HT-29 (cell line): Measurements from ENCODE around the gene ZSWIM7. TPM values are rescaled to one million over a fixed set of nuclear protein-coding genes. Genes with fewer than 3 reads are reported as not detected.
"Not testable (repeated sequence)": the region's sequence is repeated elsewhere in the genome, so short reads cannot be mapped to it uniquely, and the experiment has no call there.

Experiments
- DNase-seq: peaks from one replicate; pipeline ENCODE4 v3.0.0-alpha.2; 2015; ENCODE audit warnings: low spot score
- total RNA-seq: library from RNA; depleted of rRNA; stranded (reverse); fragments of >200 nt; shearing (Covaris generic); gene quantifications from 2 replicates; pipeline ENCODE4 v1.2.3, GENCODE V29; 2014

ZSWIM7 gene
- total RNA-seq, 1 experiment from 2014 or later: 20.3 TPM

DNA sequence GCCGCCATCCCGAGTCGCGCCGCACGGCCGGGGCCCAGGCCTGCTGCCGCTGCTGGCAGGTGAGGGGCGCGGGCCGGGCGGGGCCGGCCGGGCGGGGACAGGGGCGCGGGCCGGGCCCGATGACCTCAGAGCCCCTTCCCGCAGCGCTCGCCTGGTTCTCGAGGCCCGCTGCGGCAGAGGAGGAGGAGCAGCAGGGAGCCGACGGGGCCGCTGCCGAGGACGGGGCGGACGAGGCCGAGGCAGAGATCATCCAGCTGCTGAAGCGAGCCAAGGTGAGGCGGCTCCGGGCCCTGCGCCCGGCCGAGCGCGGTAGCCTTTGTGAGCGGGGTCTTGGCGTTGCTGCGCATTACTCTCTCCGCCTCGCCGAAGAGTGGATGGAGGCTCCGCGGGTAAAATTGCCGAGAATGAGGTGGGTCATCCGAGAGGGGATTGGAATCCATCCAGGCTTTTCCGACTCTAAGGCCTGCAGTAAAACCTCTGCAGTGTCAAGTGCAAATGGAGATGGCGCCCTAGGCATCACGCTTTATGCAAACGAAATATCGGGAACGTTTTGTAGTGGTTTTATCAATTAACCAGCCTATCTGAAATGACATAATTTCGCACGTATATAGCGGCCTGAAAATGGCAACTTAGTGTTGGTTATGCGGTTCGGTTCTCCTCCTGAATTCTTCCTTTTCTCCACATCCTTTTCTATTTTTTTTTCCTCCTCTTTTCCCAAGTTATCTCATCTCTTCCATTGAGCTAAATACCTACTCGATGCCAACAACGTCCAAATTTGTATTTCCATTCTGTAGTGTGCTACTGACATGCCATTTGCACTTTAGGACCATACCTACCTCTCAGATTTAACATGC lies 697 bp upstream of the ZSWIM7 start:
- DNase-seq: peak; percentile 22

DNA sequence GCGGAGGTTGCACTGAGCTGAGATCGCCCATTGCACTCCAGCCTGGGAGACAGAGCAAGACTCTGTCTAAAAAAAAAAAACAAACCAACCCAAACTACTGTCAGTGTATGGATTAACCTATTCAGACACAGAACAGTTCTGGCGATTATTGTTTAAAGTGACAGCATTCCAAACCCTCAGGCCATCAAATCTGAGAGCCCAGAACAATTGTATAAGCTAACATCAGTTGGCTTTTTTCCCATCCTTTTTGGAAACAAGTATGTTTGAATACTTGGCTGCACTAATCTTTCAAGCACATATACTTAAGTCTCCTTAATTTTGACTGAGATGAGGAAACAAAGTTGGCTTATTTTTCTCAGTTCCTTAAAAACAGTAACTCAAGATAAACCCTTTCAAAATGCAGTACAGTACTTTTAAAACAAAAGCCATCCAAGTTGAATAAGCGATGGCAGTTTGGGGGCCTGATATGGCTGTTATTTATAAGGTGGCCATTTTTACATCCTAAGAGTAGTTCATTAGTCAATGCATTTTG lies 1.4 kb downstream of the ZSWIM7 start:
- no peak for DNase-seq

DNA sequence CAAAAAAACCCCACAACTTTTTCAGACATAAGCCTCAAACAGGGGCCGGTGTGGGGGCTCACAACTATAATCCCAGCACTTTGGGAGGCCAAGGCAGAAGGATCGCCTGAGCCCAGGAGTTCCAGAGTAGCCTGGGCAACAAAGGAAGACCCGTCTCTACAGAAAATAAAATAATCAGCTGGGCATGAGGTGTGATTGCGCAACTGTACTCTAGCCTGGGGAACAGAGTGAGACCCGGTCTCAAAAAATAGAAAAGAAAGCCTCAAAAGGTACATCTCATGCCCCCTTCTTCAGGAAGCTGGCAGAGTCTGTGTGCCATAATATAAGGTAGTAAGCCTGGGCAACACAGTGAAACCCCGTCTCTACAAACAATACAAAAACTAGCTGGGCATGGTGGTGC lies 3.2 kb downstream of the ZSWIM7 start:
- no peak for DNase-seq

DNA sequence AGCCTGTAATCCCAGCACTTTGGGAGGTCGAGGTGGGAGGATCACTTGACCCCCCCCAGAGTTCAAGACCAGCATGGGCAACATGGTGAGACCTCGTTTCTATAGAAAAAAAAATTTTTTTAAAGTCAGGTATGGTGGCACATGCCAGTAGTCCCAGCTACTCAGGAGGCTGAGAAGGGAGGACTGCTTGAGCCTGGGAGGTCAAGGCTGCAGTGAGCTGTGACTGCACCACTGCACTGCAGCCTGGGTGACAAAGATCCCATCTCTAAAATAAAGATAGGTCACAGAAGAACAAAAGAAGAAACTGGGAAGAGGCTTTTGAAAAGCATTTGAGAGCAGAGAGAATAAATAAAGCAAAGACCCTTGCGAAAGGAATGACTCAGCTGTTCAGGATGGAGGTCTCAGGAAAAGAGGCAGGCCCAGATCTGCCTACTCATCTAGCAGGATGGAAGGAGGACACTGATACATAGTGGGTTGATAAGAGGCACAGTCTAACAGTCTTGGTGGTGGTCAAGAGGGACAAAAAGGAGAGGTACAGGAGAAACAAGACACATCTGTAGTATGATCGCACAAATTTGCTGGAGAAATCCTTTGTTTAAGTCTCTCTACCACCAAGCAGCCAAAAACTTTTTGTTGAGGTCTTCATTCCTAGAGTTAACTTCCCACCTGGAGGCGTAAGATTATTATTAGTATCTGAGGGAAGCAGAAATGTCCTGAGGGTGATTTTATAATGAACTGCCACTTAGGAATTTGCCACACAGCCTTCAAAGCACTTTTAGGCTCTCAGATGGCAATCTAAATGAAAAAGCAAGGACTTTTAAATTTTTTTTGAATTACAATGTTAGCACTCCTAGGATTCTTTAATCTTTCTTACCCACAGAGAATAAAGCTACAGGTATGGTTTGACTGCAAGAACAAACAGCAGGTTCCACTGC lies 17.6 kb downstream of the ZSWIM7 start:
- DNase-seq: no peak

DNA sequence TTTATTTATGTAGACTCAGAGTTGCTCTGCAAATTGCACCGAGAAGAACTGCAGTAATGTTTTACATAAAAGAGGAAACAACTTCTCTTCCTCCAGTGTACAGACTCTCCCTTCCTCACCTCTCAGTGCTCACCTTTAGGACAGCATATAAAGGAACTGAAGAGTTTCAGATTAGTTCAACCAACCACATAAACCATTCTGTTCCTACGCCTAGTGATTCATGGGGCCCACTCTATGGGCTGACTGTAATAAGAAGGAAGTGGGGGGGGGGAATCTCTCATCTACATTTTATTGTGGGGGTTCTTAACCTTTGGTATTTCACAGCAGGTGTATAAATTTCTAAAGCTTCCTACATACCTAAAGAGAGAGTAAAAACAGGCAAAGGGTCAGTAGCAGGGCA lies 18.3 kb downstream of the ZSWIM7 start:
- DNase-seq: no peak

DNA sequence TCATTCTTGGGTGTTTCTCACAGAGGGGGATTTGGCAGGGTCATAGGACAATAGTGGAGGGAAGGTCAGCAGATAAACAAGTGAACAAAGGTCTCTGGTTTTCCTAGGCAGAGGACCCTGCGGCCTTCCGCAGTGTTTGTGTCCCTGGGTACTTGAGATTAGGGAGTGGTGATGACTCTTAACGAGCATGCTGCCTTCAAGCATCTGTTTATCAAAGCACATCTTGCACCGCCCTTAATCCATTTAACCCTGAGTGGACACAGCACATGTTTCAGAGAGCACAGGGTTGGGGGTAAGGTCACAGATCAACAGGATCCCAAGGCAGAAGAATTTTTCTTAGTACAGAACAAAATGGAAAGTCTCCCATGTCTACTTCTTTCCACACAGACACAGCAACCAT lies 20.5 kb downstream of the ZSWIM7 start:
- not testable (repeated sequence) for DNase-seq

DNA sequence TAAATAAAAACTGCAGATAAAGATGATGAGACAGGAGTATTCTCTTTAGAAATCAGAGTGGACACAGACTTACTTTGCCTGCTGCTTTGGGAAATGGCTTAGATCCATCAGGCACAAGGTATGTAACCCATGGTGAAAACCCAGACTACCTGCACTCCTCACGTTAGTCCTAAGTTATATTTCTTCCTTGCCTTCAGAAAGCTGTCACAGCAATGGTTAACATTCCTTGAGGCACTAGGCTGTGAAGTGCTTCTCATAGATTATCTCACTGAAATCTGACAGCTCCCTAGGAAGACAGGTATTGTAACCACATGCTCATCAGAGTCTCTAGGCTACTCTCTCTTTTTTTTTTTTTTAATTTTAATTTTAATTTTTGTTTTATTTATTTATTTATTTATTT lies 20.9 kb downstream of the ZSWIM7 start:
- DNase-seq: no peak

DNA sequence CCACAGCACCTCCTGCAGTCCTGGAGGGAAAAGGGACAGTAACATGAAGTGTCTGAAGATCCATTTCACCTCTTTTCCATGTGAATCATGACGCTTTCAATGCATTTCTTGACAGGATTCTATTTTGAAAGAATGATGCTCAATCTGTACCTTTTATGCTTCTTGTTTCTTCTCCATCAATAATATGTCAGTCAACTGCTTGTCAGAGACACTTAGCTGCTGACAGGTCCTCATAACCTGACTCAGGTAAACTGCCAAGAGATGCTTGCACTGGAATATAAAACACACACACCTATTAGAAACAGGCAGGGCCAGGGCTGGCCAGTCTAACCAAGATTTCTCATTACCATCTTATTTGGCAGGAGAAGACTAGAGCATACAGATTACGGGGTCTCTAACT lies 21.6 kb downstream of the ZSWIM7 start:
- no peak for DNase-seq

DNA sequence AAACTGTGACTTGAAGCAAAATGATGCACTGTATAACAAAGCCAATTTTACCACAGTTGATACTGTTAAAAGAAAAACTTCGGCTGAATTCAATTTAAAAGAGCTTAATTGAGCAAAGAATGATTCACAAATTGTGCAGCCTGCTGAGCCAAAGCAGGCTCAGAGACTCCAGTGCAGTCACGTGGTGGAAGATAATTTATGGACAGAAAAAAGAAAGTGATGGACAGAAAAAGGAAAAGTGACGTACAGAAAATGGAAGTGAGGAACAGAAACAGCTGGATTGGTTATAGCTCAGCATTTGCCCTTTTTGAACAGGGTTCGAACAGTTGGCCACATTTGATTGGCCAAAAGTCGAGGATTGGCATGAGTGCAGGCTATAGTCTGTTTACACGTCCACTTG lies 25.7 kb downstream of the ZSWIM7 start:
- no peak for DNase-seq

DNA sequence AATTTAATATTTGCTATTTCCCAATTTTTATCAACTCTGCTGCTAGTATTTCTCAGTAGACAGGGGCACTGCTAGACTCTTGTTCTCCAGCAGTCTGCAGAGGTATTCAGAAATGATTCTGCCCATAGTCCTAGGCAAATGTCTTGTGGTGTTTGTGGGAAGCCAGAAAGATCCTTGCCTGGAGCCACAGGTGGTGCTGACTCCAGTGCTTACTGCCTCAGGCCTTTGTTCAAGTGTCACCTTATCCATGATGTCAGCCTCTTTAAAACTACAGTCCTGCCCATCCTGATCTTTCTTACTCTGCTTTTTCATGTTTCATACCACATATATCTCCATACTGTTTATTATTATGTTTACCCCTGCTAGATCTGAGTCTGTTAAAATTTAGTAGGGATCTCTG lies 26.5 kb downstream of the ZSWIM7 start:
- DNase-seq: no peak

DNA sequence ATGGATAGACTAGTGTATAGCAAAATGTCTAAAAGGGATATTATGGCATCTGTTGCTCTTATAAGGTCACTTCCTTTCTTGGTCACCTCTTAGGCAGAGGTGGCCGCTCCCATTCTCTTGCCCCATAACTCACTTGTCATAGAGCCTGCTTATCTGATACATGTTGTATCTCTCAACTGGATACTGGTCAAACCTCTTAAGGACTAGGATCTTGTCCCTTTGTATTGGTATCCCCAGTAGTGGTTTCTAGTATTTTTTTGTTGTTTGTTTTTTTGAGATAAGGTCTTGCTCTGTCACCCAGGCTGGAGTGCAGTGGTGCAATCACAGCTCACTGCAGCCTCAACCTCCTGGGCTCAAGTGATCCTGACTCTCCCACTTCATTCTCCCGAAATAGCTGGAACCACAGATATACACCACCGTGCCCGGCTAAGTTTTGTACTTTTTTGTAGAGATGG lies 27.0 kb downstream of the ZSWIM7 start:
- no peak for DNase-seq

DNA sequence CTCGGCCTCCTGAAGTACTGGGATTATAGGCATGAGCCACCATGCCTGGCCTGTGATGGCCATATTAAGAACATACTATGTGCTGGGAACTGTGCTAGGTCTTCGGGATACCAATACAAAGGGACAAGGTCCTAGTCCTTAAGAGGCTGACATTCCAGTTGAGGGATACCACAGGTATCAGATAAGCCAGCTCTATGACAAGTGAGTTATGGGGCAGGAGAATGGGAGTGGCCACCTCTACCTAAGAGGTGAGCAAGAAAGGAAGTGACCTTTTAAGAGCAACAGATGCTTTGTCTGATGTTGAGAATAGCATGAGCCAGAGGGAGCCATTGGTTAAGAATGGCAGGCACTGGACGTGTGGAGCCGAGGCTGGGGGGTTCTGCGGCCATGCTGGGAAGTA lies 27.6 kb downstream of the ZSWIM7 start:
- no peak for DNase-seq

DNA sequence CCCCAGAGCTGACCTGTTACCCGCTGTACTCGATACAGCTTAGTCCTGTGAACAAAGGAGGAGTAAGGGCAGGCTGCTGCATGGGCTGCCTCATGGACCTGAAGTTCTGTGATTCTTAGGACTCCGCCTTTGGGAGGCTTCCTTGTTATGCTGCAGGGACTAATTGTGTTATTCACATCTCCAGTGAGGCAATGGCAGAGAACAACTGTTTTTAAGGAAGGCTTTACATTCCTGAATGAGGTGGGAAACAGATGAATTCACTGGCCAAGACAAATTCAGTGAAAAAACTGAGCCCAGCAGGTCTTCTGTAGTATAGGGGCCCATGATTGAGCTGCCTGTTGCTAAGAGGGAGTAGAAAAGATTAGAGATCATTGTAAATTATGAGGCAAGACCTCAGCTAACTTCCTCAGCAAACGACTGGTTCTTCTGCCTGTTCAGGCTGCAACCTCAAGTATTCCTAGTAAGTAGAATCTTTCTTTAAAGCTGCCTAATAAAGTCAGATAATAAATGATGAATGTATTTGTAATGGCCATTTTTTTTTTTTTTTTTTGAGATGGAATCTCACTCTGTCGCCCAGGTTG lies 28.3 kb downstream of the ZSWIM7 start:
- peak; percentile 40 for DNase-seq

DNA sequence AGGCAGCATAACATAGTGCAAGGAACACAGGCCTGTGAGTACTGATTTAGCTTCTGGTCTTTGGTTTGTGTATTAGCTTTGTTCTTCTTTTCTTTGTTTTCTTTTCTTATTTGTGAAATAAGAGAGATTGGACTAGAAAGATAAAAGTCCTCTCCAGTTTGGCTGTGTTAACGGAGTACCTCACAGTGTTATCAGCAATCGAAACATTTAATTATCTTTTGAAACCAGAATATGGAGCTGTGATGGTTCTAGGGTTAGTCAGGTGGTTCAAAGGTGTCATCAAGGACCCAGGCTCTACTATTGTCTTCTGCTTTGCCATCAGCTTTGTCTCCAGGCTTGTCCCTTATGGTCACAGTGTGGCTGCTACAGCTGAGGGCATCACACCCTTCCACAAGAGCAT lies 29.0 kb downstream of the ZSWIM7 start:
- DNase-seq: no peak

DNA sequence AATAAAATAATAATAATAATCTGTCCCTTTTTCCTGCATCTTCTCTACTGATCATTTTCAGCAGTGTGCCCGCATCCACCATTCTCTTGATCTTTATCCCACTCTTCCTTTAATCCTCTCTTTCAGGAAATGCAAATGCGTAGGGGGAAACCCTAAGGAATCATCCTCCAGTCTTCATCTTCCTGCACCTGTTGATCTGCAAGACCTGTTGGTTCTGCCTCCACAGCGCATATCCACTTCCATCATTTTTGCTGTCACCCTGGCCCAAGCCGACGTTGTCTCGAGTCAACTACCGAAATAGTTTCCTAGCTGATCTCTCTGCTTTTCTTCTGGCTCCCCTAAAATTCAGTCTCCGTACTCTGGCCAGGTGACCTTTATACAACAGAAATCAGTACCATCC lies 30.0 kb downstream of the ZSWIM7 start:
- no peak for DNase-seq

DNA sequence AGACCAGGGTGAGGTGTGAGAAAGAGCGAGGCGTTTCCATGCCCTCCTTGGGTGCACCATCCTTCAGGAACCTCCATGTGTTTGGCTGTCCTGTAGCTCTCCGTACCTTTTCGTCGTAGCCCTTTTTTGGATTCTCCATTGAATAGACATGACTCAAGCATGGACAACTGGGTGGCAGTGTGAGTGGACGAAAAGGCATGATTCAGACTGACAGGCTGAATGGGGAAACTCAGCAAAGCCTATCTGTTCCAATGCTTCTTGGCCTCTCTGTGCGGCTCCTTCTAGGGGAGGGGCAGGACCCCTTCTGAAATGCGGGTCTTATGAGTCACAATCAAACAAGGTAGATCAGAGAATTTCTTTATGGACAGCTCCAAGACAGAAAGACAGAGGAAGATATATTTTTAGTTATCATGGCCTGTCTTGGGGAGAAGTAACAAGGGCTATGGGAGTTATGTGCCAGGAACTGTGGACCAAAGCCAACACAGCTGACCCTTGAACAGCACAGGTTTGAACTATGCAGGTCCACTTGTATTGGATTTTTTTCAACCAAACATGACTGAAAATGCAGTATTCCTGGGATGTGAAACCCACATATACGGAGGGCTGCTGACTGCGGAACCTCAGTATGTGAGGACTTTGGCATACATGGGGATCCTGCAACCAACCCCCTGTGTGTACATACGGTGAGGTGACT lies 31.7 kb downstream of the ZSWIM7 start:
- no peak for DNase-seq

DNA sequence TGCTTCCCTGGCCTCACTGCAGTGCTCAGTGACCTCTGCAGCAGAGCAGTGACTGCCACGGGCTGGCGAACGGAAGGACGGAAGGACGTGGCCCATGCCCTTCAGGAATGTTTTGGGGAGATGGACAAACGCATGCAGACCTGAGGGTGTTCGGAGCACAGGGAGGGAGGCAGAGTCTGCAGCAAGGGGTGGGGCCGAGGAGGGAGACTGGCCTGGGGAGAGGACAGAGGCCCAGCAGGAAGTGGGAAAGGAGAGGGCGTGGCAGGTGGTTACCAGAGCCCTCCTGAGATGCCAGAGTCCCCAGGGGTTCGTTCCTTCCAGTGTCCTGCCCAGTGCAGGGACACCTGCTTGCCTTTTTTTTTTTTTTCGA lies 32.6 kb downstream of the ZSWIM7 start:
- DNase-seq: peak; percentile 27

DNA sequence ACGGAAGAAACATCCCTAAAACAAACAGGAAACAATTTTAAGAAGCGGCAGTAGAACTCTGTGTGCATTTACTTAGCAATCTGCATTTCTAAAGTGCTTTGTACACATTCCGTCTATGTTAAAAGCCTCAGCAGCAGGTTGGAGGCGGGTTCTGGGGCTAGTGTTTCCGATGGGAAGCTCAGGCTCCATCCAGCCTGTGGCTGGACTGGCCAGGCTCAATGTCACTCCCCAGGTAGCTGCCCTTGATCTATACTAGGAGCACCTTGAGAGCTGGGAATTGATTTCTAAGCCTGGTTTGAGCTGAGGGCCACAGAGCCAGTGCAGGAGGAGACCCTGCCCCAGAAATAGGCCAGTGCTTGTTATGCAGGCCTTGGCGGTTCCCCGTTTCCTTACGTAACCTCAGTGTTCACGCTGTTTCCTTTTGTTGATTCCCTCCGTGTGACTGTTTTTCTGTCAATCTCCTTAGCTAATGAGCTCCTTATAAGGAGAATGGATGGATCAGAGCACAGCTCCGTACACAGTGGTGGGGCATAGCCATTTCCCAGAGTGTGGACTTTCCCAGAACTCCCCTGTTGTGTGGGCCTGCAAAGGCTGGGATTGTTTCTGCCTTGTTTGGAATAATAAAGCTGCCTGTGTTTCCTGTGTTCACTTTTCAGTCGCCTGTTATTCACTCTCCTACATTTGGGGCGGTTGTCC lies 33.2 kb downstream of the ZSWIM7 start:
- DNase-seq: peak; percentile 35

DNA sequence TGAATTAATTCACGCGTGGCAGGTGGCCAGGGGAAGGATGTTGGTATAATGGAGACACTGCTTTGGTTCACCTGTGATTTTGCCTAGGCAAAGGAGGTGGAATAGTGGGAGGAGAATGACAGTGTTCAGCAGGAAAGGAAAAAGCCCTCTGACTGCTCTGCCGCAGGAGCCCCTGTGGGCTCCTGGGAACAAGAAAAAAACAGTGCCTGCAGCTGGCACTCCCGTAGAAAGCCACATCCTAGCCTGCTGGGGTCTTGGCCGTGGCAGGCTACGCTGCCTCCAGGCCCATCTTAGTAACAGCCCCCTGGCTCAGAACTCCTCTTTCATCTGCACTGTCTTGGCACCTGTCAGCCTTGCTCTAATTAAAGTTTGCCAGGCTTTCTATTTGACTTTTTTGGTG lies 34.0 kb downstream of the ZSWIM7 start:
- DNase-seq: no peak

DNA sequence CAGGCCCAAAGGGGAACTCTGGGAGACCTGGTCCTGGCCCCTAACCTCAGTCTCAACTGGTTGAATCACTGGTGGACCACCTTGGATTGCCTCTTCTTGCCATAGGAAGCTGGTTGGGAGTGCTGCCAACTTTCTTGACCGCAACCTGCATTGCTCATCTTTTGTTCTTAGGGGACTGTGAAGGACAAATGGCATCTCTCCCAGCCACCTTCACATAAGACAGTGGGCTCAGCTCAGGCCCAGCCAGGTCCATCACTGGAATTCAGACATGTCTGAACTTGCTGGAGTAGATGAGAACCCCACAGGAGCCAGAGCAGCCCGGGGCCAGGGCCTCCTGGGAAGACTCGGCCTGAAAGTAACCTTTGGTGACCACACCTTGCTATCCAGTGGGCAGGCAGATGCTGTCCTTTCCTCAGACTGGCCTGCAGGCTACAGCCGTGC lies 35.8 kb downstream of the ZSWIM7 start:
- peak; percentile 43 for DNase-seq

DNA sequence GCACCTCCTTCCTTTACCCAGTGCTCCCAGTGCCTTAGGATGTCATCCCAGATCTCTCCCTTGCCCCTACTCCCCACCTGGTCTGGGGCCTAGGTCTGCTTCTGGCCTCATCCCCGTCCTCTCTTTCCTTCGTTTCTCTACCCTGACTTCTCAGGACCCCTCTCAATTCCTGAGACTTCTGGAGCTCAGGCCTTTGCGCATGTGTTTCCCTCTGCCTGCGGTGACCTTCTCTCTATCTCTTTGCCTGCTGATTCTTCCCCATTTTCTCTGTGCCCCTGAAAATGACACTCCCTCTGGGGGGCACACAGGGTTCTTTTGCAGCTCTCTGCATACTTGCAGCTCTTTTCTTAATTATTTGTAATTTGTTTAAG lies 41.0 kb downstream of the ZSWIM7 start:
- DNase-seq: no peak
